Central memory CD8-positive, alpha-beta T cell (primary cell): Measurements from ENCODE around the gene FRAS1.
A peak's percentile ranks its signal among the peaks of the same experiment; 100 is the strongest.
"Not testable (repeated sequence)": the region's sequence is repeated elsewhere in the genome, so short reads cannot be mapped to it uniquely, and the experiment has no call there.

ENCODE experiments used
- ATAC-seq: fragments of 150-1000 bp; cut with Tn5 transposase; replicated peaks from 2 replicates; pipeline ENCODE4 v1.10.0; 2022; ENCODE audit warnings: mild to moderate bottlenecking, moderate FRiP score, moderate number of reproducible peaks; ENCODE audit not compliant: poor library complexity, severe bottlenecking; ENCODE audit errors: extremely low read depth
- DNase-seq, 2 donors: peaks; one replicate each; pipeline ENCODE4 v3.0.0; 2021; ENCODE audit warnings: low spot score in 2 of 2
- H3K27ac Mint-ChIP-seq: one replicate; pipeline ENCODE4 v1.8.0; 2022; ENCODE audit warnings: low read depth, mild to moderate bottlenecking, moderate library complexity, mixed read lengths
- H3K27me3 Mint-ChIP-seq: one replicate; pipeline ENCODE4 v1.8.0; 2022; ENCODE audit warnings: mixed read lengths
- H3K36me3 Mint-ChIP-seq: one replicate; pipeline ENCODE4 v1.8.0; 2022; ENCODE audit warnings: mild to moderate bottlenecking, moderate library complexity, mixed read lengths; ENCODE audit not compliant: insufficient read depth
- H3K4me1 Mint-ChIP-seq: one replicate; pipeline ENCODE4 v1.8.0; 2022; ENCODE audit warnings: mixed read lengths
- H3K4me3 Mint-ChIP-seq: one replicate; pipeline ENCODE4 v1.8.0; 2022; ENCODE audit warnings: mild to moderate bottlenecking, moderate library complexity, mixed read lengths
- H3K9me3 Mint-ChIP-seq: one replicate; pipeline ENCODE4 v1.8.0; 2022; ENCODE audit warnings: mixed read lengths

Gene FRAS1

GRCh38 chr4:78545275-78546246 is 488.4 kb downstream of the FRAS1 start:
- peaks cover 24% of the 10 kb centered on the region for H3K27me3 Mint-ChIP-seq

GRCh38 chr4:78547899-78548298 is 490.8 kb downstream of the FRAS1 start:
- peaks cover 32% of the 10 kb centered on the region for H3K27me3 Mint-ChIP-seq
- not testable (repeated sequence) for H3K36me3 Mint-ChIP-seq, ATAC-seq, H3K4me3 Mint-ChIP-seq, DNase-seq, H3K4me1 Mint-ChIP-seq, H3K9me3 Mint-ChIP-seq, H3K27ac Mint-ChIP-seq

More at GRCh38 chr4:78545275-78546246, 488.4 kb downstream of the FRAS1 start:
- Mint-ChIP-seq H3K4me3 (no peak overlapping the region), H3K27ac (no peak overlapping the region), H3K9me3 (no peaks in the 10 kb centered on the region), H3K36me3 (no peaks in the 10 kb centered on the region), H3K4me1 (no peaks in the 10 kb centered on the region)
- no peak for DNase-seq
- ATAC-seq: no peak

- not testable (repeated sequence) for H3K4me3 Mint-ChIP-seq, H3K4me1 Mint-ChIP-seq, H3K36me3 Mint-ChIP-seq, ATAC-seq, H3K27ac Mint-ChIP-seq, DNase-seq, H3K9me3 Mint-ChIP-seq
- peaks cover 36% of the 10 kb centered on the region for H3K27me3 Mint-ChIP-seq
These were observed 491.8 kb downstream of the FRAS1 start for GRCh38 chr4:78548889-78549288.

- no peaks in the 10 kb centered on the region for H3K36me3 Mint-ChIP-seq
- DNase-seq (no peak), ATAC-seq (no peak)
- no peak within 1 kb of the TSS for H3K27ac Mint-ChIP-seq
- H3K4me3 Mint-ChIP-seq: peak within 1 kb of the TSS; percentile 68
- no peaks in the 10 kb centered on the region for H3K9me3 Mint-ChIP-seq
- peaks cover 6% of the 10 kb centered on the region for H3K4me1 Mint-ChIP-seq
- peaks cover 58% of the 10 kb centered on the region for H3K27me3 Mint-ChIP-seq
These were observed 494.6 kb downstream of the FRAS1 start, which contains the start of gene ANXA3 for GRCh38 chr4:78551420-78552351. TSS of gene ANXA3 (plus strand) at chr4:78551770. CDS start at chr4:78554474, 2,704 bp downstream.

GRCh38 chr4:78552389-78553042 is 495.4 kb downstream of the FRAS1 start:
- H3K4me1 Mint-ChIP-seq: peaks cover 6% of the 10 kb centered on the region
- ATAC-seq (no peak), DNase-seq (no peak)
- H3K27ac Mint-ChIP-seq: no peak overlapping the region
- H3K9me3 Mint-ChIP-seq: no peaks in the 10 kb centered on the region
- no peaks in the 10 kb centered on the region for H3K36me3 Mint-ChIP-seq
- H3K27me3 Mint-ChIP-seq: peaks cover 66% of the 10 kb centered on the region
- H3K4me3 Mint-ChIP-seq: no peak overlapping the region

- Mint-ChIP-seq H3K27me3 (peaks cover 68% of the 10 kb centered on the region), H3K4me3 (no peak overlapping the region), H3K4me1 (peaks cover 6% of the 10 kb centered on the region), H3K36me3 (no peaks in the 10 kb centered on the region), H3K27ac (no peak overlapping the region), H3K9me3 (no peaks in the 10 kb centered on the region)
- no peak for DNase-seq
- ATAC-seq: no peak
These were observed 495.9 kb downstream of the FRAS1 start for GRCh38 chr4:78553043-78553396.

- ATAC-seq: no peak
- Mint-ChIP-seq H3K36me3 (no peaks in the 10 kb centered on the region), H3K4me1 (peaks cover 6% of the 10 kb centered on the region), H3K27me3 (peaks cover 68% of the 10 kb centered on the region), H3K4me3 (no peak overlapping the region), H3K27ac (no peak overlapping the region), H3K9me3 (no peaks in the 10 kb centered on the region)
- DNase-seq: no peak
These were observed 496.5 kb downstream of the FRAS1 start for GRCh38 chr4:78553529-78554060.

GRCh38 chr4:78556665-78557064 is 499.5 kb downstream of the FRAS1 start:
- no peaks in the 10 kb centered on the region for H3K4me1 Mint-ChIP-seq
- no peak overlapping the region for H3K4me3 Mint-ChIP-seq
- H3K36me3 Mint-ChIP-seq: no peaks in the 10 kb centered on the region
- no peak overlapping the region for H3K27ac Mint-ChIP-seq
- H3K9me3 Mint-ChIP-seq: no peaks in the 10 kb centered on the region
- peaks cover 64% of the 10 kb centered on the region for H3K27me3 Mint-ChIP-seq
- no peak for DNase-seq
- ATAC-seq: no peak

GRCh38 chr4:78557841-78558240 is 500.7 kb downstream of the FRAS1 start:
- ATAC-seq (no peak), DNase-seq (no peak)
- H3K4me3 Mint-ChIP-seq: no peak overlapping the region
- no peaks in the 10 kb centered on the region for H3K9me3 Mint-ChIP-seq
- H3K27me3 Mint-ChIP-seq: peaks cover 65% of the 10 kb centered on the region
- H3K36me3 Mint-ChIP-seq: no peaks in the 10 kb centered on the region
- no peaks in the 10 kb centered on the region for H3K4me1 Mint-ChIP-seq
- no peak overlapping the region for H3K27ac Mint-ChIP-seq

- Mint-ChIP-seq H3K4me3 (no peak overlapping the region), H3K9me3 (no peaks in the 10 kb centered on the region), H3K27me3 (peaks cover 66% of the 10 kb centered on the region), H3K27ac (no peak overlapping the region), H3K4me1 (no peaks in the 10 kb centered on the region), H3K36me3 (no peaks in the 10 kb centered on the region)
- DNase-seq (no peak), ATAC-seq (no peak)
These were observed 501.3 kb downstream of the FRAS1 start for GRCh38 chr4:78558410-78558809.

GRCh38 chr4:78560296-78560963 is 503.3 kb downstream of the FRAS1 start:
- Mint-ChIP-seq H3K27me3 (peaks cover 63% of the 10 kb centered on the region), H3K9me3 (no peaks in the 10 kb centered on the region), H3K27ac (no peak overlapping the region), H3K4me1 (no peaks in the 10 kb centered on the region), H3K36me3 (no peaks in the 10 kb centered on the region), H3K4me3 (no peak overlapping the region)
- DNase-seq (no peak), ATAC-seq (no peak)
